ENCODE measurements around the gene CASK.
"Not testable (repeated sequence)": the region's sequence is repeated elsewhere in the genome, so short reads cannot be mapped to it uniquely, and the experiment has no call there.

CASK gene

GRCh38 chrX:41629539-41629938, 293.8 kb downstream of the CASK start:
- DNase-seq (ENCODE audit: low read depth in 2 of 2), result no peak

- no peak for DNase-seq (ENCODE audit: low read depth in 2 of 2)
These were observed 302.1 kb downstream of the CASK start for GRCh38 chrX:41621222-41621723.

GRCh38 chrX:41619221-41619620, 304.1 kb downstream of the CASK start:
- no peak for DNase-seq (ENCODE audit: low read depth in 2 of 2)

- no peak for DNase-seq (ENCODE audit: low read depth in 2 of 2)
These were observed 306.4 kb downstream of the CASK start for GRCh38 chrX:41616935-41617334.

GRCh38 chrX:41616255-41616654, 307.1 kb downstream of the CASK start:
- no peak for DNase-seq (ENCODE audit: low read depth in 2 of 2)

- DNase-seq (ENCODE audit: low read depth in 2 of 2), result no peak
These were observed 315.1 kb downstream of the CASK start for GRCh38 chrX:41608244-41608643.

- no peak for DNase-seq (ENCODE audit: low read depth in 2 of 2)
These were observed 316.0 kb downstream of the CASK start for GRCh38 chrX:41607264-41607832.

GRCh38 chrX:41606057-41606456, 317.3 kb downstream of the CASK start:
- DNase-seq (ENCODE audit: low read depth in 2 of 2), result not testable (repeated sequence)

GRCh38 chrX:41604766-41605543, 318.4 kb downstream of the CASK start:
- DNase-seq (ENCODE audit: low read depth in 2 of 2), result no peak

GRCh38 chrX:41604177-41604576, 319.2 kb downstream of the CASK start:
- DNase-seq (ENCODE audit: low read depth in 2 of 2), result no peak

- DNase-seq (ENCODE audit: low read depth in 2 of 2), result no peak
These were observed 319.8 kb downstream of the CASK start for GRCh38 chrX:41603596-41603995.

GRCh38 chrX:41602816-41603345, 320.5 kb downstream of the CASK start:
- no peak for DNase-seq (ENCODE audit: low read depth in 2 of 2)

- DNase-seq (ENCODE audit: low read depth in 2 of 2), result no peak
These were observed 323.1 kb downstream of the CASK start for GRCh38 chrX:41600291-41600690.

GRCh38 chrX:41599507-41599906, 323.8 kb downstream of the CASK start:
- no peak for DNase-seq (ENCODE audit: low read depth in 2 of 2)

- no peak for DNase-seq (ENCODE audit: low read depth in 2 of 2)
These were observed 326.8 kb downstream of the CASK start for GRCh38 chrX:41596596-41596995.

GRCh38 chrX:41594634-41595033, 328.7 kb downstream of the CASK start:
- no peak for DNase-seq (ENCODE audit: low read depth in 2 of 2)

- DNase-seq (ENCODE audit: low read depth in 2 of 2), result no peak
These were observed 331.4 kb downstream of the CASK start for GRCh38 chrX:41591906-41592305.

GRCh38 chrX:41590641-41591040, 332.7 kb downstream of the CASK start:
- no peak for DNase-seq (ENCODE audit: low read depth in 2 of 2)

GRCh38 chrX:41589634-41590270, 333.6 kb downstream of the CASK start:
- no peak for DNase-seq (ENCODE audit: low read depth in 2 of 2)

GRCh38 chrX:41588271-41588670, 335.1 kb downstream of the CASK start:
- DNase-seq (ENCODE audit: low read depth in 2 of 2), result no peak

GRCh38 chrX:41580423-41581064, 342.8 kb downstream of the CASK start:
- DNase-seq (ENCODE audit: low read depth in 2 of 2), result no peak

GRCh38 chrX:41563876-41564275, 359.5 kb downstream of the CASK start:
- no peak for DNase-seq (ENCODE audit: low read depth in 2 of 2)

Data from stimulated activated CD4-positive, alpha-beta T cell treated with anti-CD3 and anti-CD28 coated beads, Interleukin-12 subunit alpha, Interleukin-12 subunit beta, amount 100 ng/mL, for 24 hours (primary cell).